ENCODE measurements around the gene TMEM132D.

- TF ChIP-seq CTCF (IDR thresholded peaks at IDR 0.05; ENCODE audit: insufficient read depth, low read depth, low read length) = no peak
- TF ChIP-seq EZH2 (IDR thresholded peaks at IDR 0.05; ENCODE audit: insufficient read depth, low read length) = no peak
Measured at GRCh38 chr12:129776977-129777667, 126.7 kb downstream of the TMEM132D start.

All from astrocyte (in vitro differentiated cells and primary cell).